Suprapubic skin (tissue), 4 donors: ENCODE measurements around the gene OS9.

Source experiments
- POLR2A ChIP-seq, 2 donors: fragments of 450-650 bp; IDR thresholded peaks; one replicate each; pipeline ENCODE4 v1.6.1; 2017; ENCODE audit warnings: antibody characterized with exemption in 2 of 2, mild to moderate bottlenecking in 2 of 2, moderate library complexity in 2 of 2
- POLR2AphosphoS5 ChIP-seq, 3 donors: sonication (generic); formaldehyde crosslinking; IDR thresholded peaks; one replicate each; pipeline ENCODE4 v1.6.1; 2017; ENCODE audit warnings: antibody characterized with exemption in 3 of 3
- TF ChIP-seq, protein P1 (sequence below), 2 donors: fragments of 200-600 bp in 1 of 2; fragments of 450-650 bp in 1 of 2; sonication (generic) in 1 of 2; IDR thresholded peaks; one replicate each; pipeline ENCODE4 v1.5.1; 2016 to 2019; ENCODE audit warnings: antibody characterized with exemption in 2 of 2, mild to moderate bottlenecking in 1 of 2, moderate library complexity in 1 of 2

- TF ChIP-seq, protein P1, sequence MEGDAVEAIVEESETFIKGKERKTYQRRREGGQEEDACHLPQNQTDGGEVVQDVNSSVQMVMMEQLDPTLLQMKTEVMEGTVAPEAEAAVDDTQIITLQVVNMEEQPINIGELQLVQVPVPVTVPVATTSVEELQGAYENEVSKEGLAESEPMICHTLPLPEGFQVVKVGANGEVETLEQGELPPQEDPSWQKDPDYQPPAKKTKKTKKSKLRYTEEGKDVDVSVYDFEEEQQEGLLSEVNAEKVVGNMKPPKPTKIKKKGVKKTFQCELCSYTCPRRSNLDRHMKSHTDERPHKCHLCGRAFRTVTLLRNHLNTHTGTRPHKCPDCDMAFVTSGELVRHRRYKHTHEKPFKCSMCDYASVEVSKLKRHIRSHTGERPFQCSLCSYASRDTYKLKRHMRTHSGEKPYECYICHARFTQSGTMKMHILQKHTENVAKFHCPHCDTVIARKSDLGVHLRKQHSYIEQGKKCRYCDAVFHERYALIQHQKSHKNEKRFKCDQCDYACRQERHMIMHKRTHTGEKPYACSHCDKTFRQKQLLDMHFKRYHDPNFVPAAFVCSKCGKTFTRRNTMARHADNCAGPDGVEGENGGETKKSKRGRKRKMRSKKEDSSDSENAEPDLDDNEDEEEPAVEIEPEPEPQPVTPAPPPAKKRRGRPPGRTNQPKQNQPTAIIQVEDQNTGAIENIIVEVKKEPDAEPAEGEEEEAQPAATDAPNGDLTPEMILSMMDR (IDR thresholded peaks at IDR 0.05), result peak; percentile 70 to 84
- TF ChIP-seq POLR2A (IDR thresholded peaks at IDR 0.05), result peak in 1 of 2 donors; percentile 66
- TF ChIP-seq POLR2AphosphoS5 (IDR thresholded peaks at IDR 0.05), result peak in 2 of 3 donors; percentile 56 to 65
These were observed at the start of gene OS9 for GRCh38 chr12:57693659-57694458.
